DOHH2 (cell line): ENCODE results near the gene TFAP2D.

ENCODE experiments used
- H3F3A ChIP-seq: fragments of 200-600 bp; sonication (generic), shearing (Covaris generic); 2 replicates; pipeline ENCODE4 v1.6.0; 2016; ENCODE audit warnings: antibody characterized with exemption, mild to moderate bottlenecking; ENCODE audit not compliant: control insufficient read depth, insufficient read depth
- H3K27ac ChIP-seq: fragments of 200-600 bp; sonication (generic); 2 replicates; pipeline ENCODE4 v1.5.1; 2014; ENCODE audit warnings: low read depth, mild to moderate bottlenecking, low read length, moderate library complexity
- H3K27me3 ChIP-seq: fragments of 200-600 bp; sonication (generic); 2 replicates; pipeline ENCODE4 v1.6.1; 2014; ENCODE audit warnings: mild to moderate bottlenecking, low read length, mixed read lengths; ENCODE audit not compliant: control insufficient read depth
- H3K36me3 ChIP-seq: fragments of 200-600 bp; sonication (generic); 2 replicates; pipeline ENCODE4 v1.6.1; 2014; ENCODE audit warnings: mild to moderate bottlenecking, low read length, moderate library complexity, mixed read lengths; ENCODE audit not compliant: control insufficient read depth
- H3K4me1 ChIP-seq: fragments of 200-600 bp; sonication (generic); 2 replicates; pipeline ENCODE4 v1.6.1; 2014; ENCODE audit warnings: mild to moderate bottlenecking, low read length, mixed read lengths; ENCODE audit not compliant: control insufficient read depth
- H3K4me2 ChIP-seq: fragments of 200-600 bp; sonication (generic); 2 replicates; pipeline ENCODE4 v1.6.0; 2014; ENCODE audit warnings: mild to moderate bottlenecking, low read length, moderate library complexity
- H3K4me3 ChIP-seq: fragments of 200-600 bp; sonication (generic); 2 replicates; pipeline ENCODE4 v1.5.1; 2014; ENCODE audit warnings: mild to moderate bottlenecking, low read length, mixed read lengths
- H3K79me2 ChIP-seq: fragments of 200-600 bp; sonication (generic); 2 replicates; pipeline ENCODE4 v1.6.1; 2014; ENCODE audit warnings: mild to moderate bottlenecking, low read length, mixed read lengths; ENCODE audit not compliant: control insufficient read depth
- H3K9me2 ChIP-seq: fragments of 200-600 bp; sonication (generic); replicated peaks from 2 replicates; pipeline ENCODE4 v1.6.1; 2014; ENCODE audit warnings: mild to moderate bottlenecking, low read length, mixed read lengths; ENCODE audit not compliant: control insufficient read depth
- H3K9me3 ChIP-seq: fragments of 200-600 bp; sonication (generic); 2 replicates; pipeline ENCODE4 v1.6.1; 2014; ENCODE audit warnings: antibody characterized with exemption, low read length, mixed read lengths; ENCODE audit not compliant: control insufficient read depth, insufficient read depth
- H4K20me1 ChIP-seq: fragments of 200-600 bp; sonication (generic); 2 replicates; pipeline ENCODE4 v1.6.0; 2014; ENCODE audit warnings: low read depth, mild to moderate bottlenecking, antibody characterized with exemption, low read length, moderate library complexity; ENCODE audit not compliant: control insufficient read depth, insufficient read depth
- CTCF ChIP-seq: fragments of 200-600 bp; sonication (generic); IDR thresholded peaks from one replicate; pipeline ENCODE4 v1.5.1; 2014; ENCODE audit warnings: antibody characterized with exemption, mild to moderate bottlenecking, low read depth, low read length; ENCODE audit not compliant: poor library complexity, severe bottlenecking
- EZH2phosphoT487 ChIP-seq: fragments of 200-600 bp; sonication (generic); IDR thresholded peaks from 2 replicates; pipeline ENCODE4 v1.6.1; 2017; ENCODE audit warnings: borderline replicate concordance, mild to moderate bottlenecking, antibody characterized with exemption, low read length, moderate library complexity, mixed read lengths

The TFAP2D gene

GRCh38 chr6:50698546-50698945 lies 14.8 kb upstream of the TFAP2D start:
- no peaks in the 10 kb centered on the region for H3K4me1 ChIP-seq
- no peaks in the 10 kb centered on the region for H3K9me3 ChIP-seq
- H3K27me3 ChIP-seq: no peaks in the 10 kb centered on the region
- TF ChIP-seq EZH2phosphoT487 (no peak), CTCF (no peak)
- H3K36me3 ChIP-seq: no peaks in the 10 kb centered on the region
- H3K79me2 ChIP-seq: no peaks in the 10 kb centered on the region
- no peaks in the 10 kb centered on the region for H3K9me2 ChIP-seq
- no peak overlapping the region for H3K27ac ChIP-seq
- H3K4me3 ChIP-seq: no peak overlapping the region
- no peaks in the 10 kb centered on the region for H4K20me1 ChIP-seq
- H3K4me2 ChIP-seq: no peak overlapping the region
- H3F3A ChIP-seq: no peaks in the 10 kb centered on the region

- Histone ChIP-seq H3K4me1 (no peaks in the 10 kb centered on the region), H4K20me1 (no peaks in the 10 kb centered on the region), H3K4me3 (no peak overlapping the region), H3K27me3 (no peaks in the 10 kb centered on the region), H3K4me2 (no peak overlapping the region), H3K36me3 (no peaks in the 10 kb centered on the region), H3K9me3 (no peaks in the 10 kb centered on the region), H3F3A (no peaks in the 10 kb centered on the region), H3K27ac (no peak overlapping the region), H3K79me2 (no peaks in the 10 kb centered on the region), H3K9me2 (no peaks in the 10 kb centered on the region)
- TF ChIP-seq EZH2phosphoT487 (no peak), CTCF (no peak)
These were observed 14.1 kb upstream of the TFAP2D start for GRCh38 chr6:50699051-50699775.

GRCh38 chr6:50706575-50706974 lies 6.8 kb upstream of the TFAP2D start:
- Histone ChIP-seq H3K4me3 (no peak overlapping the region), H3K27ac (no peak overlapping the region), H3K27me3 (no peaks in the 10 kb centered on the region)

More at GRCh38 chr6:50706575-50706974, 6.8 kb upstream of the TFAP2D start:
- no peaks in the 10 kb centered on the region for H3K4me1 ChIP-seq
- H3K36me3 ChIP-seq: no peaks in the 10 kb centered on the region
- H3K9me3 ChIP-seq: no peaks in the 10 kb centered on the region
- H3F3A ChIP-seq: no peaks in the 10 kb centered on the region
- no peaks in the 10 kb centered on the region for H3K79me2 ChIP-seq
- H3K9me2 ChIP-seq: no peaks in the 10 kb centered on the region
- H3K4me2 ChIP-seq: no peak overlapping the region
- no peaks in the 10 kb centered on the region for H4K20me1 ChIP-seq
- no peak for TF ChIP-seq CTCF
- no peak for TF ChIP-seq EZH2phosphoT487
